Measurements from ENCODE around the gene R3HDM1.

GRCh38 chr2:135546436-135546835 is 15.2 kb downstream of the R3HDM1 start:
- TF ChIP-seq POLR2AphosphoS5 (IDR thresholded peaks at IDR 0.05), result no peak
- no peak for TF ChIP-seq CTCF (IDR thresholded peaks at IDR 0.05)
